H1 (cell line): ENCODE results near the gene C5orf58. TPM values are rescaled to one million over a fixed set of nuclear protein-coding genes. Genes with fewer than 3 reads are reported as not detected.

ENCODE experiments used
- CTCF ChIA-PET: fragments of 300-600 bp; sonication (Branson Sonifier 250); formaldehyde crosslinking; loops from one replicate; lab custom pipeline; 2021; ENCODE audit not compliant: partially characterized antibody; lab: Charles Lee
- POLR2A ChIA-PET: fragments of 300-600 bp; sonication (Branson Sonifier 250); formaldehyde crosslinking; loops from one replicate; lab custom pipeline; 2021; ENCODE audit warnings: inconsistent platforms; ENCODE audit not compliant: partially characterized antibody; lab: Charles Lee
- DNase-seq, 2 experiments: peaks; one replicate each; pipeline versions ENCODE4 v3.0.0 to v3.0.0-alpha.2; 2010 to 2022; ENCODE audit warnings: low spot score in 2 of 2, low read depth in 1 of 2, mixed read lengths in 1 of 2
- FAIRE-seq: peaks from 2 replicates; lab custom pipeline; 2011; peaks lifted over from hg19 to GRCh38; lab: Jason Lieb, UNC
- H2AFZ ChIP-seq: 2 replicates; pipeline ENCODE4 v1.8.1; 2012; ENCODE audit warnings: low read length, inconsistent platforms
- H2AK5ac ChIP-seq: 2 replicates; pipeline ENCODE4 v1.6.1; 2013; ENCODE audit warnings: low read depth, low read length
- H2BK120ac ChIP-seq: replicated peaks from 2 replicates; pipeline ENCODE3; 2013; ENCODE audit warnings: low read depth, low read length, inconsistent platforms
- H2BK12ac ChIP-seq: 2 replicates; pipeline ENCODE4 v1.6.1; 2013; ENCODE audit warnings: low read depth, low read length
- H2BK15ac ChIP-seq: 2 replicates; pipeline ENCODE4 v1.6.1; 2013; ENCODE audit warnings: low read length
- H2BK20ac ChIP-seq: 2 replicates; pipeline ENCODE4 v1.6.1; 2013; ENCODE audit warnings: low read length
- H2BK5ac ChIP-seq: 2 replicates; pipeline ENCODE4 v1.6.1; 2013; ENCODE audit warnings: low read depth, low read length
- H3K14ac ChIP-seq: 2 replicates; pipeline ENCODE4 v1.6.1; 2013; ENCODE audit warnings: inconsistent platforms; ENCODE audit not compliant: insufficient read length
- H3K18ac ChIP-seq: 2 replicates; pipeline ENCODE4 v1.6.1; 2013; ENCODE audit warnings: low read length; ENCODE audit errors: extremely low read depth
- H3K23ac ChIP-seq: 2 replicates; pipeline ENCODE4 v1.6.1; 2013; ENCODE audit warnings: inconsistent platforms; ENCODE audit not compliant: insufficient read length
- H3K23me2 ChIP-seq: 2 replicates; pipeline ENCODE4 v1.6.1; 2013; ENCODE audit warnings: low read depth, low read length
- H3K27ac ChIP-seq: 2 replicates; pipeline ENCODE4 v1.6.1; 2011; ENCODE audit warnings: low read depth, low read length, inconsistent platforms
- H3K27me3 ChIP-seq, 4 experiments: replicated peaks in 1 of 4; 1 replicate in 1 of 4; 2 replicates in 3 of 4; pipeline versions ENCODE4 v1.6.1 to v1.8.1; 2011 to 2013; ENCODE audit warnings: low read length in 3 of 4, mild to moderate bottlenecking in 3 of 4, inconsistent platforms in 2 of 4, mixed read lengths in 2 of 4, moderate library complexity in 1 of 4; ENCODE audit not compliant: control insufficient read depth in 3 of 4, insufficient read depth in 3 of 4; ENCODE audit errors: extremely low read depth in 1 of 4
- H3K36me3 ChIP-seq, 4 experiments: 2 replicates each; pipeline versions ENCODE4 v1.6.1 to v1.8.1; 2011 to 2013; ENCODE audit warnings: mild to moderate bottlenecking in 4 of 4, low read length in 3 of 4, moderate library complexity in 2 of 4, control low read depth in 1 of 4, inconsistent platforms in 1 of 4; ENCODE audit not compliant: insufficient read depth in 4 of 4, control insufficient read depth in 2 of 4
- H3K4ac ChIP-seq: replicated peaks from 2 replicates; pipeline ENCODE3; 2013; ENCODE audit warnings: low read length, low read depth, mixed read lengths, inconsistent platforms; ENCODE audit not compliant: insufficient read length
- H3K4me1 ChIP-seq, 4 experiments: replicated peaks in 1 of 4; 1 replicate in 1 of 4; 2 replicates in 3 of 4; pipeline versions ENCODE4 v1.6.1 to v1.8.1; 2011 to 2013; ENCODE audit warnings: low read length in 3 of 4, inconsistent platforms in 2 of 4, mixed read lengths in 1 of 4; ENCODE audit not compliant: insufficient read depth in 4 of 4, control insufficient read depth in 3 of 4
- H3K4me2 ChIP-seq, 2 experiments: 2 replicates each; pipeline versions ENCODE4 v1.6.1 to v1.8.1; 2011 to 2013; ENCODE audit warnings: low read depth in 2 of 2, low read length in 2 of 2, control low read depth in 1 of 2, inconsistent platforms in 1 of 2, mild to moderate bottlenecking in 1 of 2; ENCODE audit not compliant: insufficient read depth in 1 of 2
- H3K4me3 ChIP-seq, 4 experiments: fragments of 200-600, 300-600 bp in 1 of 4; sonication (generic), shearing (Covaris generic), sonication (Bioruptor Twin) in 1 of 4; 2 replicates each; pipeline versions ENCODE4 v1.5.1 to v1.8.1; 2011 to 2016; ENCODE audit warnings: low read length in 4 of 4, low read depth in 3 of 4, control low read depth in 2 of 4, inconsistent platforms in 2 of 4, mild to moderate bottlenecking in 2 of 4, mixed read lengths in 1 of 4, moderate library complexity in 1 of 4; ENCODE audit not compliant: insufficient read depth in 2 of 4; ENCODE audit errors: extremely low read depth in 1 of 4
- H3K56ac ChIP-seq: replicated peaks from 2 replicates; pipeline ENCODE3; 2013; ENCODE audit warnings: low read depth, mild to moderate bottlenecking, mixed read lengths, low read length, inconsistent platforms; ENCODE audit not compliant: insufficient read length
- H3K79me1 ChIP-seq: 2 replicates; pipeline ENCODE4 v1.6.1; 2013; ENCODE audit warnings: low read depth, low read length, control low read depth
- H3K79me2 ChIP-seq, 2 experiments: 2 replicates each; pipeline versions ENCODE4 v1.6.1 to v1.8.1; 2012 to 2013; ENCODE audit warnings: low read length in 2 of 2, mild to moderate bottlenecking in 2 of 2, inconsistent platforms in 1 of 2; ENCODE audit not compliant: insufficient read depth in 2 of 2, control insufficient read depth in 1 of 2
- H3K9ac ChIP-seq, 4 experiments: replicated peaks in 1 of 4; 1 replicate in 1 of 4; 2 replicates in 3 of 4; pipeline versions ENCODE4 v1.6.1 to v1.8.1; 2011 to 2013; ENCODE audit warnings: low read depth in 3 of 4, low read length in 3 of 4, control low read depth in 2 of 4, mild to moderate bottlenecking in 2 of 4, moderate library complexity in 2 of 4, inconsistent platforms in 1 of 4; ENCODE audit errors: extremely low read depth in 1 of 4
- H3K9me3 ChIP-seq, 2 experiments: 2 replicates each; pipeline versions ENCODE4 v1.6.1 to v1.8.1; 2012 to 2013; ENCODE audit warnings: mild to moderate bottlenecking in 2 of 2, moderate library complexity in 2 of 2, control low read depth in 1 of 2, inconsistent platforms in 1 of 2, low read depth in 1 of 2, low read length in 1 of 2, mixed read lengths in 1 of 2; ENCODE audit not compliant: insufficient read depth in 2 of 2
- H4K20me1 ChIP-seq, 2 experiments: replicated peaks in 1 of 2; 2 replicates each; pipeline versions ENCODE3 to v1.8.1; 2011 to 2013; ENCODE audit warnings: inconsistent platforms in 2 of 2, low read length in 2 of 2, mild to moderate bottlenecking in 1 of 2; ENCODE audit not compliant: insufficient read depth in 2 of 2, control insufficient read depth in 1 of 2
- H4K5ac ChIP-seq: 2 replicates; pipeline ENCODE4 v1.6.1; 2013; ENCODE audit warnings: low read length, low read depth, mixed read lengths, inconsistent platforms; ENCODE audit not compliant: insufficient read length
- H4K8ac ChIP-seq: 2 replicates; pipeline ENCODE4 v1.8.0; 2013; ENCODE audit warnings: mild to moderate bottlenecking, moderate library complexity, low read length, inconsistent platforms; ENCODE audit not compliant: insufficient read depth; ENCODE audit errors: extremely low read depth
- H4K91ac ChIP-seq: replicated peaks from 2 replicates; pipeline ENCODE3; 2013; ENCODE audit warnings: low read length, mixed read lengths, inconsistent platforms; ENCODE audit not compliant: insufficient read length
- RAD21 ChIP-seq, 2 experiments: IDR thresholded peaks in 1 of 2; conservative IDR thresholded peaks in 1 of 2; 2 replicates each; pipeline ENCODE4 v1.6.1; 2011; ENCODE audit warnings: low read depth in 2 of 2, low read length in 2 of 2, improper control_type of control experiment in 1 of 2, inconsistent platforms in 1 of 2, mild to moderate bottlenecking in 1 of 2, moderate library complexity in 1 of 2
- TAF1 ChIP-seq: IDR thresholded peaks from 2 replicates; pipeline ENCODE4 v1.6.1; 2011; ENCODE audit warnings: mild to moderate bottlenecking, low read depth, low read length
- WGBS, 2 experiments: shearing (Covaris generic) in 1 of 2; methylation state at CpG; one replicate each; pipeline versions ENCODE4 v1.1.6 to v1.1.7; 2013 to 2015; ENCODE audit warnings: low lambda C conversion rate in 2 of 2, mixed read lengths in 2 of 2, inconsistent platforms in 1 of 2, low coverage in 1 of 2, missing lambda C conversion rate in 1 of 2; ENCODE audit not compliant: insufficient replicate concordance in 2 of 2, insufficient coverage in 1 of 2, insufficient read length in 1 of 2; ENCODE audit errors: extremely low coverage in 1 of 2, missing lambda C conversion rate in 1 of 2; 5-methylcytosine and 5-hydroxymethylcytosine counted together
- polyA plus RNA-seq, 7 experiments: library from polyadenylated mRNA; depleted of rRNA in 3 of 7; stranded (reverse) in 5 of 7; unstranded in 2 of 7; fragments of >200 nt in 5 of 7; fragments of 200-250 nt in 2 of 7; gene quantifications; 1 replicate in 5 of 7; 2 replicates in 1 of 7; 4 replicates in 1 of 7; pipeline versions ENCODE4 v1.2.1 to v1.2.3, GENCODE V29; 2011 to 2013; ENCODE audit warnings: missing spikeins in 2 of 7, mixed read lengths in 2 of 7
- total RNA-seq: library from RNA; stranded (reverse); fragmentation: NEBNext Ultra II Directional; extraction: Animal tissue kit (Norgen Biotek cat#: 25700); gene quantifications from 2 replicates; pipeline ENCODE4 v1.2.1, GENCODE V29; 2021

Gene C5orf58
- total and polyA plus RNA-seq, 2 of the 8 experiments (the other 6 are each of a cell fraction or from before 2014, with no cell fraction given), result 0.24 to 1.6 TPM

- no peak overlapping the region for H2BK120ac ChIP-seq
- 0 out of 2 replicates have a peak overlapping the region, but pooled peaks have one; percentile 62 for H2BK20ac ChIP-seq
- POLR2A ChIA-PET, result interaction anchor here (0.9 kb wide), 1 partner anchor 14 kb away, joined by 4 read pairs; no protein-coding TSS in a partner anchor
- H3K79me1 ChIP-seq, result no peaks in the 10 kb centered on the region
- no peak overlapping the region; a peak in 2 of 7 replicates for H3K9ac ChIP-seq
- no peaks in the 10 kb centered on the region for H3K36me3 ChIP-seq
- no peak overlapping the region for H2AK5ac ChIP-seq
- H3K9me3 ChIP-seq, result peaks cover 9 to 12% of the 10 kb centered on the region in 2 experiments; a peak in 3 of 4 replicates
- TF ChIP-seq TAF1, result no peak
- peak in 1 of 2 experiments; percentile 7; a peak in 1 of 4 replicates for TF ChIP-seq RAD21 (IDR thresholded peaks at IDR 0.05 in 1 of 2, conservative IDR thresholded peaks at IDR 0.05 in 1 of 2; ENCODE audit: low read depth in 2 of 2, low read length in 2 of 2)
- H3K56ac ChIP-seq, result no peak overlapping the region
- H3K4me2 ChIP-seq, result no peak overlapping the region
- H3K23ac ChIP-seq, result no peak overlapping the region
- FAIRE-seq (no peak), DNase-seq (no peak)
- no peak overlapping the region for H2BK12ac ChIP-seq
- H4K8ac ChIP-seq, result no peak overlapping the region
- no peak overlapping the region for H3K27ac ChIP-seq
- H3K23me2 ChIP-seq, result no peaks in the 10 kb centered on the region
- H3K4me1 ChIP-seq, result peaks cover 0 to 3% (median 1%) of the 10 kb centered on the region in 4 experiments; a peak in 2 of 7 replicates
- H4K91ac ChIP-seq, result no peak overlapping the region
- no peak overlapping the region for H3K14ac ChIP-seq
- no peak overlapping the region for H3K4ac ChIP-seq
- peak overlapping the region; percentile 20; the same call in 1 of the 2 replicates for H2AFZ ChIP-seq
- H2BK15ac ChIP-seq, result no peak overlapping the region
- CTCF ChIA-PET, result interaction anchor here (0.7 to 3.4 kb wide), 14 partner anchors 9 to 142 kb away, joined by 3 to 14 read pairs (median 4); no protein-coding TSS in a partner anchor
- no peaks in the 10 kb centered on the region for H4K20me1 ChIP-seq
- peaks cover 0 to 1% (median 0%) of the 10 kb centered on the region in 4 experiments; a peak in 2 of 7 replicates for H3K27me3 ChIP-seq
- H2BK5ac ChIP-seq, result 0 out of 2 replicates have a peak overlapping the region, but pooled peaks have one; percentile 17
- 81% methylated on average over 6 of the region's 6 CpGs; no CpG with 5 or more reads in 1 of the 2 experiments for WGBS, 2 experiments
- H3K79me2 ChIP-seq, result no peaks in the 10 kb centered on the region
- H3K4me3 ChIP-seq, result no peak overlapping the region
- no peak overlapping the region for H4K5ac ChIP-seq
- no peak overlapping the region for H3K18ac ChIP-seq
Measured at GRCh38 chr5:170293273-170293672, 60.5 kb downstream of the C5orf58 start.
